GM19455 (cell line): ENCODE data around the gene RUNX1.

Source experiments
- ATAC-seq: cut with Tn5 transposase; IDR thresholded peaks from one replicate; pipeline ENCODE4 v1.9.1; 2021; ENCODE audit not compliant: unreplicated experiment

The RUNX1 gene

DNA sequence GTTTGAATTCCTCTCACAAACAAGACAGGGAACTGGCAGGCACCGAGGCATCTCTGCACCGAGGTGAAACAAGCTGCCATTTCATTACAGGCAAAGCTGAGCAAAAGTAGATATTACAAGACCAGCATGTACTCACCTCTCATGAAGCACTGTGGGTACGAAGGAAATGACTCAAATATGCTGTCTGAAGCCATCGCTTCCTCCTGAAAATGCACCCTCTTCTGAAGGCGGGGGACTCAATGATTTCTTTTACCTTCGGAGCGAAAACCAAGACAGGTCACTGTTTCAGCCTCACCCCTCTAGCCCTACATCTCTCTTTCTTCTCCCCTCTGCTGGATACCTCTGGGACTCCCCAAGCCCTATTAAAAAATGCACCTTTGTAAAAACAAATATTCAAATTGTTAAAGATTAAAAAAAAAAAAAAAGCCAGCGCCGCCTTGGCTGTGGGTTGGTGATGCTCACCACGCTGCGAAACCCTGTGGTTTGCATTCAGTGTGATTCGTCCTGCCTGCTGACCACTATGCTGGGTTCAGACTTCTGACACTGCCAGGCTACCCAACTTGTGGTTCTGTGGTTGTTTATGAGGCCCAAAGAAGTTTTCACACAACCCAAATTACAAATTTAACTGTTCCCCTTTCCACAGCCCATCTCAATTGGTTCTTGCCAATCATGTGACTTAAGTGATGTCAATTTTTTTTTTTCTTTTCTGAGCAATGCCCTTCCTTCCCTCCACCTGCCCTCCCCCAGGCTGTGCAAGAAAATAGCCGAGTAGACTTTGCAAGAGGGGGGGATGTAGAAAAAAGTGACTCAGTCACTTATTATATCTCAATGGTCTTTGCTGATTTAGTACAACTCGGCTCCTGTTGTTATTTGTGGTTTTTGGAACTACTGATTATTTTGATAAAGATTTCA lies at the start of gene RUNX1:
TSS of gene RUNX1 (minus strand) at position 597 of the 912 bp plus-strand sequence.
- peak; percentile 58 for ATAC-seq

DNA sequence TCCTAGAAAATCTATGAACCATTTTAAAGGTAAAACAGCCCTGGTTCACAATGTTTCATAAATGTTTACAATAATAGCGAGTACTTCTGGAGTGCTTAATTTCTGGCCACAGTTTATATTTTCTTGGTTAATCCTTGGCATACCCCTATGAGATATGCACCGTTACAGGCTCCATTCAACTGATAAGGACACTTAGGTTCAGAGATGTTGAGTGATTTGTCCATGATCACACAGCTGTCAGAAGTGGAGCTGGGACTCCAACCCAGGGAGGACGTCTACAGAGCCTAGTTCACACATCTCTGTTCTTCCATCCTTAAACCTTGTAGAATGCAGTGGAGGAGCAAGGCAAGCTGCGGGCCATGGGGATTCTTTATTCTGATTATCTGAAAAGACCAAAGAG lies 48.4 kb upstream of the RUNX1 start:
- no peak for ATAC-seq

DNA sequence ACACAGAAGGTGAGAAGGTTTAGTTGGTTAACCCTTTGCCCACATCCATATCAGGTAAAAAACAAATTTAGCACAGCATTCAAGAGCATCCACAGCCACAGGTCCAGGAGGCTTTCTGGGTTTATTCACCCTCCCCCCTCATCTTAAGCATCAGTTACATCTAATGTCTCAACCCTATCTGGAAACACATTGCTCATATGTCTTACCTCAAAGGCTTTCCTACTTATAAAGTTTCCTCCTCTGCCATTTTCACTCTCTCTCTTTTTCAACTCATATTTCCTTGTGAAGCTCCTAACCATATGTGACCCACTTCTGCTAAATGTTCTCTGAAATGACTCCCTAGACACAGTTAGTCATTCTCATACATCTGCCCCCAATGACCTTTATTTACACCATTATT lies 47.9 kb upstream of the RUNX1 start:
- ATAC-seq, result no peak

DNA sequence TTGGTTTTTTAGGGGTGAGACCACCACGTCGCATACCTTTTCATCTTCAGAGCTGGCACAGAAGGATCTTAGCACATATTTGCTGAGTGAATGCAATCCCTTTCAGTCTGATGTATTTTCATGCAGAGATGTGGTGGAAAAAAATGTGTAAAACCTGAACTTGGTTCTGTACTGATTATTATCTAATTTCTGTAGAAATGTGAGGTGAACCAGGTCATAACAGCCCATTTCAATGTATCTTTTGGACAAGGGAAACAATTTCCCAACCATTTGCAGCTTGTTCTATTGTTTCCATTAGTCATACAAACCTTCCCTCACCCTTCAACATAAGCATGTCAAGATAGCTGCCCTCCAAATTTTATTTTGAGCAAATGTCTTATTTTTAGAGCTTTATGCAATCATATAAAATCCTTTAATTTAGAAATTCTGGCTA lies 46.8 kb upstream of the RUNX1 start:
- no peak for ATAC-seq

DNA sequence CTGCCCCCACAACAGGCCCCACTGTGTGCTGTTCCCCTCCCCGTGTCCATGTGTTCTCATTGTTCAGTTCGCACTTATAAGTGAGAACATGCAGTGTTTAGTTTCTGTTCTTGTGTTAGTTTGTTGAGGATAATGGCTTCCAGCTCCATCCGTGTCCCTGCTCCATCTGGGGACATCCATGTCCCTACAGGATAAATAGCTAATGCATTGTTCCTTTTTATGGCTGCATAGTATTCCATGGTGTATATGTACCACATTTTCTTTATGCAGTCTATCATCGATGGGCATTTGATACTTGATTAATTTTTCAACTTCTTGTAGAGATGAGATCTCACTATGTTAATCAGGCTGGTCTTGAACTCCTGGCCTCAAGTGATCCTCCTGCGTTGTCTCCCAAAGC lies 44.4 kb upstream of the RUNX1 start:
- ATAC-seq, result no peak

DNA sequence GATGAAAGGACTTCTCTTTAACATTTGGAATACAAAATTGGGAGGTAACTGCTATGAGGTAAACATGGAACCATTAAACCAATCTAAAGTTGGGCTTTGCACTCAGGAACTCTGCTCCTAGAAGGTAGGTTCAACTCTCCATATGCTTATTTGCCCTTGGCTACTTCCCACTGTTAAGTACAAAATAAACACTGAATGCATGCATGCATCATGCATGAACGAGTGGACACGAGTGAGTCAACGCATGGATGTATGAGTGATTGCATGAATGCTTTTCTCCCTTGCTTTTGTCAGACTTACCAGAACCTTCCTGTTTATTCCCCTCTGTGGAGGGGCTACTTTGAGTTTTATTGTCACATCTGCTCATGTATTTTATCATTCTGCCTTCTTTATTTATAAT lies 42.4 kb upstream of the RUNX1 start:
- no peak for ATAC-seq

DNA sequence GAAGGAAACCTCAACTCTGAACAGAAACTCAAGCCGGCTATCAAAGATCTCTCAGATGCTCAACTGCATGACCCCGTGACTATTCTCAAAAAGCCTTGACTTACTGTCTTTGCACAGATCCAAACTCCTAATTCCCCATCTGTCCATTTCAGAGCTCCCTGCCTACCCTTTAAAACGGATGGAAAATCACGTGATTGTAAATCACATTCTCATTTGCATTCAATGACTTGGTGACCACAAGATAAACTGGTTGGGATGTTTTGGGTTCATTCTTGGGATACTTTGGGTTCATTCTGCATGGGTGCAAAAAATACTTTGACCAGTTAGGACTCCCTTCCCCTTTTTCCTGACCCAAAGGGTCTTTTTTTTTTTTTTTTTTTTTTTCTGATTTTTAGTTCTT lies 41.3 kb upstream of the RUNX1 start:
- no peak for ATAC-seq

DNA sequence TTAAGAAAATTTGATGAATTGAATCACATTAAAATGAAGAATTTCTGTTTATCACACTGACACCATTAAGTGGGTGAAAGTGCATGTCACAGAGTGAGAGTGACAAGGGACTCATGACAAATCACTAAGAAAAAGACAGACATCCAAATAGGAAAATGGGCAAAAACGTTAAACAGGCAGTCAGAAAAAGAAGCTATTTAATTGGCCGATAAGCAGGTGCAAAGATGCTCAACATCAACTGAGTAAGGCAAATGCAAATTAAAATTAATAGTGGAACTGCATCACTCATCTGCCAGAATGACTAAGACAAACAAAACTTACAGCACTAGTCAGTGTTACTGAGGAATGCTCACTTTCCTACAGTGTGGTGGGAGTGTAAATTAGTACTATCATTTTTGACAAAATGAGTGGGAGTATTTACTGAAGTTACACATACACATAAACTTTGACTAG lies 39.2 kb upstream of the RUNX1 start:
- no peak for ATAC-seq

DNA sequence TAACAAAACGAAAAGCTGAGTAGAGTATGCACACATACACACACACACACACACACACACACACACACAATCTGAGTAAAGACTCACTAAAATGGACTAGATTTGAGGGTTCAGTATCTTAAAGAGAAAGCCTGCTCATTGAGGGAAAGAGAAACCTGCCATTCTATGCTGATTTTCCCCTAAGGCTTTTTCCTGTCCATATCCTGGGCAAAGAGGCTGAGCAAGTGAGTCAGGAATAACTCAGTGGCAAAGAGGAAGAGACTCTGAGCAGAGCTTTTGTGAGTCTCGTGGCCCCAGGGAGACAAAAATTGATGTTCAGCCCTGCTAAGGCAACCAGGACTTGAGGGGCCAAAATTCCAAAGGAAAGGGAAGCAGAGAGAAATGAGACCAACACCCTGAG lies 37.3 kb upstream of the RUNX1 start:
- no peak for ATAC-seq

DNA sequence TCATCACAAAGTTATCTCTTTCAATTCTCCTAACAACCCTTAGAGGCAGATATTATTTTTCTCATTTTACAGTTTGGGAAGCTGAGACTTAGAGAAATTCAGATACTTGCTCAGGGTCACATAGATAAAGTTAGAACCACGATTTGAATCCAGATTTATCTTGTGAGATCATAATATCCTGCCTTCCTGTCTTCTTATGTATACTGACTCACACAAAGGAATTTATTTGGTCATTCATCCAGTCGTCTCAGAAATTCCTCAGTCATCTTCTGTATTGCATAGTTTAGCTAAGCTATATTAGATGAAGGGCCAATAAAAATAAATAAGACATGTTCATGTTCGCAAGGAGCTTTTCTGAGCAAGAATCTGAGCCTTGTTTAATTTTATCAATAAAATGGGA lies 35.8 kb upstream of the RUNX1 start:
- ATAC-seq, result no peak

DNA sequence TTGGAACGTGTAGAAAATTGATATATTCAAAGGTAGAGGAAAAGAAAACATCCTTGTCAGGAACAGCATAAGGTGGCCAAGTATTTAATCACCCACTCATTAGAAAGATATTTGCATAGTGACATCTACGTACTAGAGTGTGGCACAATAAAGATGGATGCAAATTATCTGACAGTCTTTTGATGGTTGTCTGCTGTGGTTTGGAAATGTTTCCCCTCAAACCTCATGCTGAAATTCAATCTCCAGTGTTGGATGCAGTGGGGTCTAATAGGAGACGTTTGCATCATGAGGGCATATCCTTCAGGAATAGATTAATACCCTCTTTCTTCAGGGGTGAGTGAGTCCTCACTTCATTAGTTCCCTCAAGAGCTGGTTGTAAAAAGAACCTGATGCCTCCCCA lies 34.1 kb upstream of the RUNX1 start:
- no peak for ATAC-seq

DNA sequence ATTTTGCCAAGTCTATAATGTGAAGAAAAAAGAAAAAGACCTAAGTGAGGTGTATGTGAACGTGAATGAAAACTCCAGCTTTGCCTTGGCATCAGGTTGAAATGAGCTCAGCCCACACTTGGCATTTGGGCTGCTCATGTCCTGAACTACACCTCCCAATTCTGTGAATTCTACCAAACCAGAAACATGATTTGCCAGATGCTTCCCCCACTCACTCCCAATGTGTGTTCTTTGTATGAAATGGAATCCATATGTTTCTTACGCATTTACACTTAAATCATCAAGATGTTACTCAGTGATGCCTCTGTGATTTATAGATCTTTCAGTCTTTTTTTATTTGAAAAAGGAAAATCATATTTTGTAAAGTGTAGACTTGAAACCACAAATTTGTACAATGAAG lies 32.8 kb upstream of the RUNX1 start:
- no peak for ATAC-seq

DNA sequence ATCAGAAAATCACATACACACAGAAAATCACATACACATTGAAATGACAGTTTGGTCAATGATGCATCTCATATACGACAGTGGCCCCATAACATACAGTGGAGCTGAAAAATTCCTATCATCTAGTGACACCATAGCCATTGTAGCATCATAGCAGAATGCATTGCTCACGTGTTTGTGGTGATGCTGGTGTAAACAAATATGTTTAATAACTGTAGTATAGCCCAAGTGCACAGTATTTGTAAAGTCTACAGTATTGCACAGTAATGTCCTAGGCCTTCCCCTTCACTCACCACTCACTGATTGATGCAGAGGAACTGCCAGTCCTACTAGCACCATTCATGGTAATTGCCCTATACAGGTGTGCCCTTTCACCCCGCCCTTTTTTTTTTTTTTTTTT lies 30.1 kb upstream of the RUNX1 start:
- ATAC-seq, result no peak

DNA sequence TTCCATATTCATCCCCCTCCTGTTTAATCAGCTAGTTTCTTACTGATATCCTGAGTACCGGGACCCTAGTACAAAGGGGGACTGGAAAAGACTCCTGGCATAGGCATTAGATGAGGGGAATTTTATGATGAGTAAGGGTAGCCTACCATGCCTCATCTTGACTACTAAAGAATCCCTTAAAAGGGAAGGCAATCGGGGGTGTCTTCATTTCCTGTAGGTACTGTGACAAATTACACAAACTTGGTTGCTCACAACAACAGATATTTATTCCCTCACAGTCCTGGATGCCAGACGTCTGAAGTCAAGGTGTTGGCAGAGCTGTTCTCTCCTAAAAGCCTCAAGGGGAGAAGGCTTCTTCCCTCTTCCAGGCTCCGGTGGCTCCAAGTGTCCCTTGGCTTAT lies 28.9 kb upstream of the RUNX1 start:
- ATAC-seq, result no peak

DNA sequence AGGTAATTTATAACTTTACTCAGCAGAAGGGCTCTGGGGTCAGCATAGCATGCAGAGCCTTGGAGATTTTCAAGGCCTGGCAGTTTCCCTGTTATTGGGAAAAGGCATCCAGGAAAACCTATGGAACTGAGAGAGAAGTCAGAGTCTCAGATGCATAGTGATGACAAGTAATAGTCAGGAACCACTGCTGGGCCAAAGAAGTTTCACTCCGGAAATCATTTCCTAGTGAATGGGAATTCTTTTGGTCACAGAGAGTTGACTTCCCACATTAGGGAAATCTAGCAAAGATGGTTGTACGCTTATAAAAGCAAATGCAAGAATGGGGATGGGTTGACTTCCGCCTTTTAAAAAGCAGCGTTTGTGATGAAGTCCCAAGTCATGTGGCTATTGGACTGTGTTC lies 28.4 kb upstream of the RUNX1 start:
- no peak for ATAC-seq

DNA sequence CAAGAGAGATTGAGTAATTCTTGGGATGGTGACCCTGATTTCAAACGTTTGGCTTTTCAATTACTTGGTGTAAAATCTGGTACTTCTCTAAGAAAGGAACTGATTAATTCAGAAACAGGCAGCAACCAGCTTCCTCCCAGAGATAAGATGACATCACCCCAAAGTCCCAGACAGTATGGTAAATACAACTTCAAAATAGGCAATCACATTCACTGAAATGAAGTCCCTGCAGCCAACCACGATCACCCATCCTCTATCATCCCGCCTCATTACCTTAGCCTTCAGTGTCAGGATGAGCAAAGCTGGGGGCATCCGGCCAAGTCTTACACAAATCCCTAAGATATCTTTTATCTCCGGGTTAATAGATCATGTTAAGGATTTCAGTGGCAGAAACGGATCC lies 26.4 kb upstream of the RUNX1 start:
- no peak for ATAC-seq

DNA sequence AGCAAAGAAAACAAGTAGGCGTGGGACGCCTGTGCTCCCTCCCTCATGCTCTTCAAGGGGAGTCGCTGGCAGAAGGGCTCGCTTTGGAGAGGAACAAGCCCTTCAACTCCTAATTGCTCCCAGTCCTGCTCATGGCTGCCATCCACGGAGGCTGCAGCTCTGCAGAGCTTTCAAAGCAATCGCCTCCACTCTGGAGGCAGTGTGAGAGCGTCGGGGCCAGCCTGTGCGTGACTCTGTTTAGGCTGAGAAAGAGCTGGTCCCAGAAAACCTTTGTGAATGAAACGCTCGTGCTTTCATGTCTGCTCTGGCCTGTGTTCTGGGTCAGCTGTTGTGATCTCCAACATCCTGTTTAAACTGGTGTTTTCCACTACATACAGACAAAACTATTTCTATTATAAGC lies 23.9 kb upstream of the RUNX1 start:
- no peak for ATAC-seq

DNA sequence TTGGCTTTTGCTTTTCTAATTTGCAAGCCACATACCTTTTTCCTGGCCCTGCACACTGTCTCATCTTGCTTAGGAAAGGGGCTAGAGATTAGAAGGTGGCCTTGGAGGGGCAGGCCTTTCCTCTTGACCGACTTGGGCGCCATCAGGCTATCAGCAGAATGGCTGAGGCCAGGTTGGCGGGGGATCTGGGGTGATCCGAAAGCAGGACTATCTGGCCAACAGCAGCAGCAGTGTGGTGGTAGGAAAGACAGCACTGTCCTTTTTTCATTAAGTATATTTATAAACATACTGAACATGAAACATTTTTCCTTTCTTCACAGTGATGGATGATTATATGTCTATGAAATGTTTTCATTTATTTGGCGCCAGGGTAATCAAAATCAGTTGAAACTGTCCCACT lies 23.5 kb upstream of the RUNX1 start:
- ATAC-seq, result no peak

DNA sequence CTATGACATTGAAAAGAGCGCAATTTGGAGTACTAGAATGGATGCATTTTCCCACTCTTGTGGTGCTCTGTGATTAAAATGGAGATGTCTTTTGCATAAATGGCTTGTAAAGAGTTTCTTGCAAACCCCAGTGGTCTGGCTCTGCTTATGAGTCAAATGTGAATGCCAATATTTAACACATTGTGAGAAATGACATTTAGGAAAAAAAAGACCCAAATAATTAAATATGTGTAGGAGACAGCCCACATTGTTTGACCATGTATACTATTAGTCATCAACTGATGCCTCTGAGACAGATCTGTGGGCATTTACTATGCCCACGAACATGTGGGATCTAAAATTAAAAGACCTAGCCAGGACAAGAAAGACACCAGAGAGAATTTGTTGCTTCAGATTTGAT lies 22.2 kb upstream of the RUNX1 start:
- no peak for ATAC-seq

DNA sequence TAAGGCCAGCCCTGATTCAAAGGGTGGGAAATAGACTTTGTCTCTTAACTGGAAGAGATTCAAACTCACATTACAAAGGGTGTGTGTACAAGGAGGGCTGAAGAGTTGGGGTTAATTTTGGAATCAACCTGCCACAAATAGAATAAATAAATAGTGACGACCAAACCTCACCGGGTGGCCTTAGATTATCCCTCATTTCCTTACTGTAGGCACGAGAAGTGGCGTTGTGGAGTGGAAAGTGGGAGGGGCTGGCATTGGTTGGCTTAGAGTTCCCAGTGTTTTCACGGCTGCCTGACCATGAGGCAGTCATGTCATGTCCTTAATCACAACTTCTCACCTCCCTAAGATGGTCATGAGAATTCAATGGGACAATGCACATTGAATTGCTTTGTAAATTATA lies 21.3 kb upstream of the RUNX1 start:
- no peak for ATAC-seq

DNA sequence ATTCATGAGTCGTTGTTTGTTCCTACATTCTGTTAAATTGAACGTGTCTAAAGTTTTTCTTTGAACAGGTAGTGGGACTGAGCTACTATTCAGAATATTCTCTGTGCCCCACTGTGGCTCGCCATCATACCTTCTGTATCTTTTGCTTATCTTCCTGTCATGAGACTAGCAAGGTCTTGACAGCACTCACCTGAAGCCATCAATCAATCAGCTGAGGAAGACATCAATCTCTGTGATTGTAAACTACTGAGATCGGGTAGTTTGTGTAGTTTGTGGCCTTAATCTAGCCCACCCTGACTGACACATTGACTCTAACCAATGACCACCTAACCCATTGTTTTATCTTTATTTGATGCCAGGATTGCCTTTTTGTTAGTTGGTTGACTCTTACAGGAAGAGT lies 17.7 kb upstream of the RUNX1 start:
- no peak for ATAC-seq

DNA sequence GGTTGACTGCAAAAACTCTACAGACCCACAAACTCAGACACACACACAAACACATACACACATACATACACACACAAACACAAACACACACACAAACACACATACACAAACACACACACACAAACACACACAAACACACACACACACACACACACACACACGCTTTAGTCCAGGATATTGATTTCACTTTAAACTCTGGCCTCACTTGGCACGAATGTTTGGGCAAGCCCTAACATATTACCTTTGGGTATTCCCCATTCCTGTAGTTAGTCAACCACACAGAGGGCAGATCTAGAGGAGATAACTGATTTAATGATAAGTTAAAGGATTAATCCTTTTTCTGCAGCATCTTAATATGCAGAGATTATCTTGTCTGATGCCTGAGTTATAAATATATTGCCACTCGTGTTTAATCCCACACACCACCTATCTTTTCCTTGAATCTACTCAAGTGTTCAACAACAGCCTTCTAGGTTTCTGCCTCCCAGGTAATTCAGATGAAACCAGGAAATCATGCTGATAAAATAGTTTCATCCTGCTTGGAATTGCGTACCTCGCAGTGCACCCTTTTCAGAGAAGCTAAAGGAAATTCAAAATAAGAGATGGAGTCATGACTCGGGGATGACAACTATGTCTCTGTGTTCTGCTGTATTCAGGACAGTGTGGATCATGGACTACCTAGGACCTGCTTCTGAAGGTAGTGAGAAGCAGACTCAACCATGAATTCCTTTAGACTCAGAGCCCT lies 14.5 kb upstream of the RUNX1 start:
- ATAC-seq, result no peak
